Ammon's horn (tissue), 1 donor: ENCODE results near the gene MYD88.

Experiments used
- DNase-seq: peaks from one replicate; pipeline ENCODE4 v3.0.0-alpha.2; 2016; ENCODE audit warnings: low spot score

Gene MYD88

DNA sequence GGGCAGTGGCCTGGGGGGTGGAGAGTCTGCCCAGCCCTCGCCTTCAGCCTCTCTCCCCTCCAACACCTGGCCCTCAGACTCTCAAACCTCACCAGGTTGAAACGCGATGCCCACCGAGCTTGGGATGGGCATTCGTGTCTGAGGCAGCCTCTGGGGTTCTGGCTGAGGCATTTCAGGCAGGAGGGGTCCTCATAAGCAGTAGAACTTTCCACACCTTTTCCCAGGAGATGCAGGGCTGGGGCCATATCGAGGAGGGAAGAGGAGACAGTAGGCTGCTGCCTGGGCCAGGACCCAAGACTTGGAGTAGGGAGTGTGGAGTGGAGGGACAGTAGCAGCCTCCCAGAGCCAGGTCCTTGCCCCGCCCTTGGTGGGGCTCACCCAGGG is 26.1 kb upstream of the MYD88 start:
- DNase-seq, result no peak

DNA sequence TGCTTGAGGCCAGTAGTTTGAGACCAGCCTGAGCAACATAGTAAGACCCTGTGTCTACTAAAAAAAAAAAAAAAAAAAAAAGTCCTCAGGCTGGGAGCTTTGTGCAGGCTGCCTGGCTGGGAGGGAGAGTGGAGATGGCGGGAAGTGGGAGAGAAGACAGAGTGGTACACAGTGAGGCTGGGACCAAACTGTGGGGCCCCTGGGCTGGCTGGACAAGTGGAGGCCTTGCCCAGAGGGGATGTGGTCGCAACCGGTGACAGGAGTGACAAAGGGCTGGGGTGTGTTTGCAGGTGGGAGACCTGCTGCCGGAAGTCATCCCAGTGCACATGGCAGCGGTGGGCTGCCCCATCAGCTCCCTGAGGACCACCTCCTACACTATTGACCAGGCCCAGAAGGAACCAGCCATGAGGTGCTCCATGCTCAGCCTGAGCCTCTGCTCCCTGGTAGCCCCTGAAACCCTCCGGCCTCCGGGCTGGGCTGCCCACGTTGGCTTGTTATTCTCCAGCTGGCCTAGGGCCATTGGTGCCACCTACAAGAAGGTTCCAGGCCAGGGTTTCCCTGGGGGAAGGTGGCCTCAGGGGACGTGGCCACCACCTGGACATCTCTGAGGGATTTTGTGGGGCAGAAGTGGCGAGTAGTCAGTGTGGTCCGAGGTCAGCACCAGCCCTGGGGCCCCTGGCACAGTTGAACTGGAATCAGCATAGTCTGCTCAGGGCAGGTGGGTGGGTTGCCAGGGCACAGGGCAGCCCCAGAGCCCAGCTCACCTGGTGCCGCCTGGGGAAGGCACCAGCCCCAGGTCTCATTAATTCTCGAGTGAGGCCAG is 24.2 kb upstream of the MYD88 start:
- DNase-seq, result no peak

DNA sequence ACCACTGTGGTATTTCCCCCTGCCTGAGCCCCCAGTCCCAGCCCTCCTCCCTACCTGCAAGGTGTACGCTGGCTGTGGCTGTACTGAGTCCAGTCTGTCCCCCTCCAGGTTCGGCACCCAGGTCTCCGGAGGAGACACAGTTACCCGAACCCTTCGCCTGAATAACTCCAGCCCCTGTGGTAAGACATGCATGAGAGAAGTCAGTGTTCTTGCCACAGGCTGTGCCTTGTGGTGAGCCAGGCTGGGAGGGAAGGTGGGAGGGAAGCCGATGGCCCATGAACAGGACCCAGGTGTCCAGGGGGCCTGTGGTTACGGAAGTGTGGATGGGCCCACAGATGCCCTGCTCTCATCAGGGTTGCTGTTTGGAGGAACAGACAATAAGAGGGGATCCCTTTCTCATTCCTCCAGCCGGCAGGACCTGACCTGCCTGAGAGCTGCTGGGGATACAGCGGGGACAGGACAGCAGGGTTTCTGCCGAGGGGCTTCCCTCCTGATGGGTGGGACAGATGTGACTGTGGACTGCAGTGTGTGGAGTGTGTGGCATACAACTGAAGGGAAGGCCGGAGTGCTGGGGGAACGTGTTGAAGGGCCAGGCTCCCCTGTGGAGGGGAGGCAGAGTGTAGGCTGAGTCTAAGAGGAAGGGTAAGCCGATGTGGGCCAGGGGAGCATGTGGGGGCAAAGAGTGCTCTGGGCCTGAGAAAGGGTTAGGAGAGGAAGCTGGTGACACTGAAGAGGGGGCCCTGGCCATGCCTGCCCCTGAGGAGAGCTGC is 23.4 kb upstream of the MYD88 start:
- DNase-seq, result no peak

DNA sequence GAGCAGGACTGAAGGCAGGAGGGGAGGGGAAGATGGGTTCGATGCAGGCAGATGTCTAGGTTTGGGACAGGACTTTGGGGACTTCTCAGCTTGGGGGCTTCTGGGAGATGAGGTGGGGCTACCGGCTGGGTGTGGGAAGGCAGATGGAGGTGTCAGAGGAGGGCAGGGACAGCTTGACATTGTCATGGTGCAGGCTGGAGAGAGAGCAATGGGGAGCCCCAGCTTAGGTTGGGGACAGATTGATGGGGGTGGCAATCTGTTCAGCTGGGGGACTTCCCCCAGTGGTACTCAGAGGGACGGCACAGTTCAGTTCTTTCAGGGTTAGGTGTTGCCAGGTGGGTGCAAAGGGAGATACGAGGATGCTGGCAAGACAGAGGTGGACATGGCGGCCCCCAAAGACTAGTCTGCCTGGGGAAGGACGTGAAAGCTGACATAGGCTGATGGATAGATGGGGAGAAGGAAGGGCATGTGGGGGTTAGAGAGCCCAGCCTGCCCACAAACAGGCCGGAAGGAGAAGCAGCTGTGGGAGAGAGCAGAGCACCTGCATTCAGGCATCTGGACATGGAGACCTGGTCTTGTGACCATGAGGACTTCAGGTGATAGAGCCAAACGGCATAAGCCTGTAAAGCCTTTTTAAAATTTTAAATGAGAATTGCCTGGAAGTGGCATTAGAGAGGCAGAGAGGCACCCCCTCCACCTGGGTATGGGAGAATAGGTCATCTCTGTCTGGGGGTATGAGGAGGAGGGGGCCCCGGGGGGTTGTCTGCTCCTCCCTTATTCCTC is 22.6 kb upstream of the MYD88 start:
- DNase-seq, result no peak

DNA sequence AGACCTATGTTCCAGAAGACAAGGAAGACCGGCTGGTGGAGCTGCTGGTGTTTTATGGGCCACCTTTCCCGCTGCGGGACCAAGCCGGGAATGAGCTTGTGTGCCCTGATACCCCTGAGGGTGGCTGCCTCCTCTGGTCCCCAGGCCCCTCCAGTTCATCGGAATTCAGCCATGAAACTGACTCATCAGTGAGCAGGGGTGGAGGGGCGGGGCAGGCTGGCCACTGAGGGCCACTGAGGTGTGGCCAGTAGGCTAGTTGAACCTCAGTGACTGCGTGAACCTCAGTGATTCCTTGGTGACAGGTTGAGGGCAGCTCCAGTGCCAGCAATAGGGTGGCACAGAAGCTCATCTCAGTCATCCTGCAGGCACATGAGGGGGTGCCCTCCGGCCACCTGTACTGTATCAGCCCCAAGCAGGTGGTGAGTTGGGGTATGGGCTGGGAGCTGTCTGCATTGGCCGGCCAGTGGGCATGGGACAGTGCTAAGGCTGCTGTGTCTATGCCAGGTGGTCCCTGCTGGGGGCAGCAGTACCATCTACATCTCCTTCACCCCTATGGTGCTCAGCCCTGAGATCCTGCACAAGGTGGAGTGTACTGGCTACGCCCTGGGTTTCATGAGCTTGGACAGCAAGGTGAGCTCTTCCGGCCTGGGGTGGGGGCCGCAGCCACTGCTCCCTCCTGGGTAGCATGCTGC is 21.8 kb upstream of the MYD88 start:
- DNase-seq, result no peak

DNA sequence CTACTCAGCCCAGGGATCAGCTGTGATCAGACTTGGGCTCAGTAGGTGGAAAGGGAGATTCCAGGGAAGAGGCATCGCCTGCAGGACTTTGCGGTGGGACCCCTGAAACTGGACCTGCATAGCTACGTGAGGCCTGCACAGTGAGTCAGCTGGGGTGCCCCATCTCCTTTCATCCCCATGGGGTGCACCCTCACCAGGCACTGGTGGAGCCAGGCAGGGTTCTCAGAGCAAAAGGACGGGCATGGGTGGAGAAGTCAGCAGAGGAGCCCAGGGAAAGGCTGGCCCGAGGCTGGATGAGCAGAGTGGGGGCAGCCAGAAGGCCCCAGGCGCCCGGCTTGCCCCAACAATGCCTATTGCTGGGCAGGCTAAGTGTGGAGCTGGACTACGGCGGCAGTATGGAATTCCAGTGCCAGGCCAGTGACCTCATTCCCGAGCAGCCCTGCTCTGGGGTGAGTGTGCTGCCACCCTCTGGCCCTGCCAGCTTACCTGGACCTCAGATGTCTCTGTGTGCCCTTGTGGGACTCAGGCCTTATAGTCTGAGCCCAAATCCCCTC is 21.2 kb upstream of the MYD88 start:
- DNase-seq, result no peak

DNA sequence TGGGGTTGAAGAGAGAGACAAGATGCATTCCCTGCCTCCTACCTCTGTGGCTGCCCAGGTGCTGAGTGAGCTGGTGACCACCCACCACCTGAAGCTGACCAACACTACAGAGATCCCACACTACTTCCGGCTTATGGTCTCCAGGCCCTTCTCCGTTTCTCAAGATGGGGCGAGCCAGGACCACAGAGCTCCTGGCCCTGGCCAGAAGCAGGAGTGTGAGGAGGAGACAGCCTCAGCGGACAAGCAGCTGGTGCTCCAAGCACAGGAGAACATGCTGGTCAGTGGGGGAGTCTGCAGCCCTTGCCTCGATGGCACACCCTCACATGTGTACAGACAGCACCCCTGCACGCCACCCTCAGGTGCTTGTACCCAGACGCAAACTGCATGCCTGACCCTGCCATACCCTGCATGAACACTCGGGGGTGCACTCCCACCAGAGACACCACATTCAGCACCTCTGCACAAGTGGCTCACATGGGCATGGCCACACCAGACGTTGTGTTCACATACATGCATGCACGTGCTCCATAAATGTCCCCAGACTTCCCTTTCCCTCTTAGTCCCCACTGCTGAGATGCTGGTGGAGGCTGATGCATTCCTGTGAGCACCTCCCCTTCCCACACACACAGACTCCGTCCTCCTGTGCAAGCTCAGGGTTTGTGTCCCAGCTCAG is 20.6 kb upstream of the MYD88 start:
- peak; percentile 63 for DNase-seq

DNA sequence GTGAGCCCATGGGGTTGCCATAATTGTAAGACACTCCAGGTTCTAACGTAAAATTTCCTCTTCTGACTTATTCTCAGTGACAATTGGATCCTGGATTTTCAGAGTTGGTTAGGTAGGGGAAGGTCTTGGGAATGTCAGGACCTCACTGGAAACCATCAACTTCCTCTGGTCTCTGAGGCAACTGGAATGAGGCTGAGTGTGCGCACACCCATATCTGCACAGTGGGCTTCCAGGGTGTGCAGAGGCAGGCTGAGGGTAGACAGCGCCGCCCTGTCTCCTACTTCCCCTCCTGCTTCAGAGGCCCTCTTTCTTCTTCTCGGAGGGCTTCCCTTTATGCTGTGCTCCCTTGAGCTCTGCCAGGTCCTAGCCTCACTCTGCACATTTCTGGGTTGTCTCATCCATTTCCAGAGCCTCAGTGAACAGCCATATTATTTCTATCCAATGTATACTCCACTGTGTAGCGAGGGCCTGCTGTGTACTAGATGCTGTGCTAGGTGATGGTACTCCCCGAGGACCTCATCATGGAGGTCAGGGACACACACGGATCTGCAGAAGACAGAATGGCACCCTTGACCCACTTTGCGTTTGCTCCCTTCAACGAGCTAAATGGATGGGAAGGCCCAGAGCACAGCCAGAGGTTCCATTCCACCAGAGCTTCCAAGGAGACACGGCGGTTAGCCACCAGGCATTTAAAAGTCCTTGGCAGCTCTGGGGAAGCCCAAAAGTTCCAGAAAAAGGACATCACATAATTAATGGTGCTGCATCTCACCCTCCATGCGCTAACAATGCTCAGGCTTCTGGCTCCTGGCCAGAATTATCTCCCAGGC is 19.8 kb upstream of the MYD88 start:
- DNase-seq, result no peak

DNA sequence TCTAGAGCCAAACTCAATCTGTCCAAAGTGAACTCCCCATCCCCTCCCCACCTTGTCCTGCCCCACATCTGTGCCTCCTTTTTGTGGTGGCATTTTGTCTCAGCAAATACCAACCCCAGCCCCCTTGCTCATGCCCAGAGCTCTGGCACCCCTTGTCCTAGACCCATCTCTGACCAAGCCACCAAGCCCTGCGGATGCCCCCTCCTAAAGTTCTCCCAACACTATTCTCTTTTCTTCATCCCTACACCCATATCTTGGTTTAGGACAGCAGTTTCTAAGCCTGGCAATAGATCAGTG is 19.3 kb upstream of the MYD88 start:
- DNase-seq, result no peak

DNA sequence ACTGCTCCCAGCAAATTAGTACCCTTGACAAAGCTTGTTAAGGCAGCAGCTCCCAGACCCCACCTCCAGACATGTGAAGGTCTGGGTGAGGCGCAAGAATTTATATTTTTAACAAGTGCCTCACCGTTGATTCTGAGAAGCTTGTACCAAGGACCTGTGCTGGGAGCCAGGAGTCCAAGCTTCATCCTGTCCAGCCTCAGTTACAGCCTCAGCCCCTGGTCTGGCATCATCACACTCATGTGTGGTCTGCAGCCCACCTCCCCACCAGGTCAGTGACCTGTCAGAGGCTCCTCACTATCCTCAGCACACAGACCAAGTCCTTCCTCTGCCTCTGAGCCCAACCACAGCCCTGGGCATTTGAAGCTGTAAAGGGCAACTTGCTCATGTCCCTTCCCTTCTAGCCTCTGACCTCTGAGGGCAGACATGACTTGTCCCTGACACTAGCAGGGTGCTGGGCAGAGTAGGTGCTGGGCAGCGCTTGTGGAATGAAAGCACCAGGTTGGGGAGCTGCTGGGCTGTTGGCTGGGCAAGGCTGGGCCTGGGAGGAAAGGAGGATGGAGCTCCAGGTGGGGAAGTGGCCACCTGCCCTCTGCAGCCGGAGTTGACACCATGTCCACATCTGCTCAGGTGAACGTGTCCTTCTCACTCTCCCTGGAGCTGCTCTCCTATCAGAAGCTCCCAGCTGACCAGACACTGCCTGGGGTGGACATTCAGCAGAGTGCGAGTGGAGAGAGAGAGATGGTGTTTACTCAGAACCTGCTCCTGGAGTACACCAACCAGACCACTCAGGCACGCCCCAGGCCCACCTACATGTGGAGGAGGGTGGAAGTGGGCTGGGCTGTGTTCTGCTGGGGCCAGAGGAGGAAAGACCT is 18.4 kb upstream of the MYD88 start:
- no peak for DNase-seq

DNA sequence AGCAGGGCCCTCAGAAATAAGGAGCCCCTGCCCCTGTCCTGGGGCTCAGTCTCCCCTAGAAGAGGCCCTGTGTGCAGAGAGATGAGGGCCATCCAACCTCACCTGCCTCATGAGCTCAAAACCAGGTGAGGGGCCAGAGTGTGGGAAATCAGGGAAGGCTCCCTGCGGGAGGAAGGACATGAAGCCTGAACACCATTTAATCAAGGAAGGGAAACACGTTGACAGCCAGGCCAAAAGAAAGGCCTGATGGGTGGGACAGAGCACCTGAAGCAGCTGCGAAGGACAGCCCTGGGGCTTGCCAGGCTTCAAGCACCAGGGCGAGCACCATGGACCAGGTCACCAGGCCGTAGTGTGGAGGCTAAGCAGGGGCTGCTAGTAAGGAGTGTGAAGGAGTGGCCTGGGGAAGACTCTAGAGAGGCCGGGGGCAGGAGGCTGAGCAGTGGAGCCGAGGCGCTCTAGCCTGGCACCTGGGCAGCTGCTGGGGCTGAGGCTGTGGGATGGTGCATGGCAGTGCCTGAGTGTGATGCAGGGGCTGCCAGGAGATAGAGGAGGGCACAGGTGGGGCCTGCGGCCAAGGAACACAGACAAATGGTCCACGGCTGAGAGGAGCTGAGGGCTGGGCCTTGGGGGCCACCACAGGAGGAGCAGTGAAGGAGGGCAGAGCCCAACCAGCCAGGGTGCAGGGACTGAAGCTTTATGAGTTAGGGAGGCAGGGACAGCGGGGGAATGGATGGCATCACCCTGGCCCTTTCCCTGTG is 17.6 kb upstream of the MYD88 start:
- DNase-seq, result no peak

DNA sequence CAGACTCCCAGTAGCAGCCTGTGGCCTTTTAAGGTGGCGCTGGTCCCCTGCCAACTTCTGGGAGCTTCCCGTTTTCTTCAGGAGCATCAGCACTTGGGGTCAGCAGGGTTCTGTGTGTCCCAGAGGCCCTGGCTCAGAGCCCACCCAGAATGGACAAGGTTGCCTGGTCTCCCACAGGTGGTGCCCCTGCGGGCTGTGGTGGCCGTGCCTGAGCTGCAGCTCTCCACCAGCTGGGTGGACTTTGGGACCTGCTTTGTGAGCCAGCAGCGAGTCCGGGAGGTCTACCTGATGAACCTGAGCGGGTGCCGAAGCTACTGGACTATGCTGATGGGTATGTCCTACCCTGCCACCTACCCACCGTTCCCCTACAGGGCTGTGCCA is 17.0 kb upstream of the MYD88 start:
- DNase-seq, result no peak

DNA sequence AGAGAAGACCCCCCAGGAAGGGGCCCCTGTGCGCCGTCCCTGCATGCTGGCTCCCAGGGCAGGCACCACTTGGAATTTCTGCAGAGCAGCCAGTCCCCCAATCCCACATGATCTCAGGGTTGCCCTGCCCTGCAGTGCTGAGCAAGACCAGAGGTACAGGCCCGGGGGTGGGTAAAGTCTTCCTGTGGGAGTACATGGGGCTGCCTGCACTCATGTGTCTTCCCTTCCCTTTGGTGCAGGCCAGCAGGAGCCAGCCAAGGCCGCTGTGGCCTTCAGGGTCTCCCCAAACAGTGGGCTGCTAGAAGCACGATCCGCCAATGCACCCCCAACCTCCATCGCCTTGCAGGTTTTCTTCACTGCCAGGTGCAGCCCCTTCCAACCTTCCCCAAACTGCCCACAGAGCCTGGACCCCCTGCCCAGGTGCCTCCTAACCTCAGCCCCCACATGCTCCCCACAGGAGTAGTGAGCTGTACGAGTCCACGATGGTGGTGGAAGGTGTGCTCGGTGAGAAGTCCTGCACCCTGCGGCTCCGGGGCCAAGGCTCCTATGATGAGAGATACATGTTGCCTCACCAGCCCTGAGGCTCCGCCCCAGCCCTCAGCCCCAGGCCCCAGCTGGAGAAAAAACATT is 16.5 kb upstream of the MYD88 start:
- no peak for DNase-seq

DNA sequence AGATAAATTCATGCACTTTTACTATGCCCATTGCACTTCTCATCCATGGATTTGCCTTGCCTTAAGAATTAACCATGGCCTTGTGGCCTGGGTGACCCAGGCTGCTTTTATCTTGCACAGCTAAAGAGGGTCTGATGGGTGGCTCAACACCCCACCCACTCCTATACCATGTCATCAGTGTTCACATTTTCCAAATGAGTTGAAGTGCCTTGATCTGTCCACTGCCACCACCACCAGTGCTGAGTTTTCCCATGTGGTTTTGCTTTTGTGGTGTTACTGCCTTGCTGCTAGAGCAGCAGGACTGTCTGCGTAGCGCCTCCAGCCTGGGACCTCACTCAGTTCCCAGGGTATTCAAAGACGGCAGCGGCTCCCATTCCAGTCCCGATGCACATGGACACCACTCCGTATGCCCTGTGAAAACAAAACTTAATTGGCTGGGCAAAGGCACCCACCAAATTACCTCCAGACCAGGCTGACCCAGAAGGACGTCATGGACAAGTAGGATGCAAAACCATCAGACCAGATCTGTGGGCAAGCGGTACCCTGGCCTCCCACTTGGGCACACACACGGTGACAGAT is 15.7 kb upstream of the MYD88 start:
- no peak for DNase-seq

DNA sequence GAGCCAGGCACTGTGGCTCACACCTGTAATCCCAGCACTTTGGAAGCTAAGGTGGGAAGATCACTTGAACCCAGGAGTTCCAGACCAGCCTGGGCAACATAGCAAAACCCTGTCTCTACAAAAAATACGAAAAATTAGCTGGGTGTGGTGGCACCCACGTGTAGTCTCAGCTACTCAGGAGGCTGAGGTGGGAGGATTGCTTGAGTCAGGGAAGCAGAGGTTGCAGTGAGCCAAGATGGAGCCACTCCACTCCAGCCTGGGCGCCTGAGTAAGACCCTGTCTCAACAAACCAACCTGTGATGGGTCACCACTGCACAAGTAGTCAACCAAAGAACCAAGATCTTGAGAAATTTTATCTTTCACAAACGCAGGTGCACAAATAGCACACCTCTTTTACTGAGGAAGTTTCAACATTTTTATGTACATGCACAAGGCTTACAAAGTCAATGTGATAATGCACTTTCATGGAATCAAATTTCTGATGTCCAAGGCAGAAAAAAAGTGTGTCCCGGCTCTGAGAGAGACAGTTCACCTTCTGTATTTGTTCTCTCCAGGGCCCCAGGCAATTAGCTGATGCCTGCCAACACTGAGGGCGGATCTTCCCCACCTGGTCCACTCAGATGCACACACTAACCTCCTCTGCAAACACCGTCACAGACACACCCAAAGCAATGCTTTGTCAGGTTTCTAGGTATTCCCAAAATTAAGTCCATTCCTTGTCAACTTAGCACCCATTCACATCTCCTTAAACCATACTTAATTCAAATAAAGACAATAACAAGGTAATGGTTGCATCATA is 13.9 kb upstream of the MYD88 start:
- DNase-seq, result no peak

DNA sequence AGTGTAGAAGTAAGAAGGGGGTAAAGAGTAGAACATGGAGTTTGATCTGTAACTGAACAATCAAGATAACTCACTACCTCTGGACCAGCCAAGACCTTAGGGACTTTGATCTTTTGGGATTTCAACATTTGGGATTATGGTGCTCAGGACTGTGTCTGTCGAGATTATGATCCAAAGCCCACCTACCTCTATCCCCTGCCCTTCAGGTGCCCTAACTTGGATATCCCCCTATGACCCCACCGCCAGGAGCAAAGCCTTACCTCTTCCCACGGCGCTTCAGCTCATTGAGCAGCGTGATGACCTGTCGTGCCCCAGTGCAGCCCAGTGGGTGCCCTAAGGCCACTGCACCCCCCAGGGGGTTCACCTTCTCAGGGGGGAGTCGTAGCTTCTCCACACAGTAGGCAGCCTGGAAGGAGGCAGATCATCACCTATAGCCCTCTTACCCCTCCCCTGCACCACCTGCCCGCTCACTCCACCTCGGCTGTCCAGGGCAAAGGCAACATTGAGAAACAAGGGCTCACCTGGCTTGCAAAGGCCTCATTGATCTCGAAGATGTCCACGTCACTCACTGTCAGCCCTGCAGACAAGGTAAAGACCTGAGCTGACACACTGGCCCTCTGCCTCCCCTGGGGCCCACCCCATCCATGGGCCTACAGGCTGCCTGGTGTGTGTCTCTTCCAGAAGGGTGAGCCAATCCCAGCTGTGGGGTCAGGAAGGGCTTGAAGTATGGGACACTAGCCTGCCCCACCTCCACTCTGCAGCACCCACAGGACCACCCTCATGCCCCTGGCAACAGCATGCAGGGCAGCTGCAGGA is 12.9 kb upstream of the MYD88 start:
- no peak for DNase-seq
